HCT116 (cell line): ENCODE measurements around the gene UBE2E2.

ENCODE experiments used
- EZH2phosphoT487 ChIP-seq: fragments of 200-600 bp; IDR thresholded peaks from 2 replicates; pipeline ENCODE4 v1.6.1; 2018; ENCODE audit warnings: antibody characterized with exemption, borderline replicate concordance
- POLR2A ChIP-seq: IDR thresholded peaks from 2 replicates; pipeline ENCODE4 v1.7.0; 2011; ENCODE audit warnings: borderline replicate concordance; ENCODE audit not compliant: insufficient read depth, insufficient read length; ENCODE audit errors: extremely low read depth
- POLR2AphosphoS5 ChIP-seq: IDR thresholded peaks from 2 replicates; pipeline ENCODE4 v1.6.1; 2011; ENCODE audit warnings: mild to moderate bottlenecking, low read depth, low read length, moderate library complexity
- TF ChIP-seq, protein P1 (sequence below), 3 experiments: fragments of 200-600 bp in 1 of 3; sonication (generic) in 1 of 3; IDR thresholded peaks in 2 of 3; conservative IDR thresholded peaks in 1 of 3; 2 replicates each; pipeline ENCODE4 v1.5.1; 2012 to 2017; ENCODE audit warnings: low read depth in 2 of 3, low read length in 2 of 3, antibody characterized with exemption in 1 of 3, borderline replicate concordance in 1 of 3, control low read depth in 1 of 3, mild to moderate bottlenecking in 1 of 3, mixed read lengths in 1 of 3, mixed run types in 1 of 3, moderate library complexity in 1 of 3; ENCODE audit not compliant: insufficient read depth in 1 of 3

DNA sequence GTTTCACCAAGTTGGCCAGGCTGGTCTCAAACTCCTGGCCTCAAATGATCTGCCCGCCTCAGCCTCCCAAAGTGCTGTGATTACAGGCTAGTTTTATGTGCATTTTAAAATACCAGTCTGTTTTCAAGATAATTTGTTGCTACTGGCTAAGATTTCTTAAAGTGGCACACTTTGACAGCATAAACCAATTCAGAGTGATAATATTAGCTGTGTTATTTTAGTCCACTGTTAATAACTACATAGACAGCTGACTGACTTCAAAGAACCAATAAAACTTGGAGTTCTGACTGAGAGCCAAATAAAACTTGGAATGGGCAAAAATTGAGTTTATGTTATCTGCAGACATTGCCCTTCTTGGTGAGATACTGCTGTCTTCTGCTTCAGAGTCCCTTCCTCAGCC, 291.8 kb downstream of the UBE2E2 start:
- TF ChIP-seq EZH2phosphoT487 = no peak
- TF ChIP-seq, protein P1, sequence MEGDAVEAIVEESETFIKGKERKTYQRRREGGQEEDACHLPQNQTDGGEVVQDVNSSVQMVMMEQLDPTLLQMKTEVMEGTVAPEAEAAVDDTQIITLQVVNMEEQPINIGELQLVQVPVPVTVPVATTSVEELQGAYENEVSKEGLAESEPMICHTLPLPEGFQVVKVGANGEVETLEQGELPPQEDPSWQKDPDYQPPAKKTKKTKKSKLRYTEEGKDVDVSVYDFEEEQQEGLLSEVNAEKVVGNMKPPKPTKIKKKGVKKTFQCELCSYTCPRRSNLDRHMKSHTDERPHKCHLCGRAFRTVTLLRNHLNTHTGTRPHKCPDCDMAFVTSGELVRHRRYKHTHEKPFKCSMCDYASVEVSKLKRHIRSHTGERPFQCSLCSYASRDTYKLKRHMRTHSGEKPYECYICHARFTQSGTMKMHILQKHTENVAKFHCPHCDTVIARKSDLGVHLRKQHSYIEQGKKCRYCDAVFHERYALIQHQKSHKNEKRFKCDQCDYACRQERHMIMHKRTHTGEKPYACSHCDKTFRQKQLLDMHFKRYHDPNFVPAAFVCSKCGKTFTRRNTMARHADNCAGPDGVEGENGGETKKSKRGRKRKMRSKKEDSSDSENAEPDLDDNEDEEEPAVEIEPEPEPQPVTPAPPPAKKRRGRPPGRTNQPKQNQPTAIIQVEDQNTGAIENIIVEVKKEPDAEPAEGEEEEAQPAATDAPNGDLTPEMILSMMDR (IDR thresholded peaks at IDR 0.05 in 2 of 3, conservative IDR thresholded peaks at IDR 0.05 in 1 of 3; ENCODE audit: borderline replicate concordance in 1 of 3, insufficient read depth in 1 of 3, low read depth in 2 of 3, low read length in 2 of 3) = no peak
- no peak for TF ChIP-seq POLR2A
- no peak for TF ChIP-seq POLR2AphosphoS5
